Loucy (cell line): Measurements from ENCODE around the gene TOLLIP.
A peak's percentile ranks its signal among the peaks of the same experiment; 100 is the strongest.

Experiments
- H2AFZ ChIP-seq: fragments of 200-600 bp; sonication (generic); 2 replicates; pipeline ENCODE4 v1.6.0; 2016; ENCODE audit warnings: antibody characterized with exemption, mild to moderate bottlenecking, low read length, moderate library complexity
- H3F3A ChIP-seq: fragments of 200-600 bp; 2 replicates; pipeline ENCODE4 v1.6.0; 2016; ENCODE audit warnings: antibody characterized with exemption, low read depth, mild to moderate bottlenecking
- H3K27me3 ChIP-seq: fragments of 200-600 bp; sonication (generic); 2 replicates; pipeline ENCODE4 v1.6.1; 2014; ENCODE audit warnings: low read length, mild to moderate bottlenecking; ENCODE audit not compliant: insufficient read depth, poor library complexity, severe bottlenecking
- H3K36me3 ChIP-seq: fragments of 200-600 bp; sonication (generic); 2 replicates; pipeline ENCODE4 v1.6.1; 2016; ENCODE audit warnings: low read length; ENCODE audit not compliant: insufficient read depth
- H3K4me1 ChIP-seq: fragments of 200-600 bp; sonication (generic); 2 replicates; pipeline ENCODE4 v1.5.1; 2014; ENCODE audit warnings: low read length, mild to moderate bottlenecking; ENCODE audit not compliant: insufficient read depth, poor library complexity, severe bottlenecking
- H3K4me2 ChIP-seq: fragments of 200-600 bp; sonication (generic); 2 replicates; pipeline ENCODE4 v1.6.0; 2014; ENCODE audit warnings: antibody characterized with exemption, low read length, low read depth, mild to moderate bottlenecking; ENCODE audit not compliant: poor library complexity, severe bottlenecking
- H3K4me3 ChIP-seq: fragments of 200-600 bp; sonication (generic); 2 replicates; pipeline ENCODE4 v1.5.1; 2014; ENCODE audit warnings: low read length, mild to moderate bottlenecking, mixed read lengths; ENCODE audit not compliant: poor library complexity, severe bottlenecking
- H3K79me2 ChIP-seq: fragments of 200-600 bp; sonication (generic); 2 replicates; pipeline ENCODE4 v1.6.1; 2014; ENCODE audit warnings: low read length; ENCODE audit not compliant: insufficient read depth
- H3K9ac ChIP-seq: fragments of 200-600 bp; sonication (generic); 2 replicates; pipeline ENCODE4 v1.6.0; 2014; ENCODE audit warnings: mild to moderate bottlenecking, low read depth, low read length, moderate library complexity; ENCODE audit not compliant: poor library complexity, severe bottlenecking
- H3K9me2 ChIP-seq: fragments of 200-600 bp; sonication (generic); replicated peaks from 2 replicates; pipeline ENCODE4 v1.6.1; 2016; ENCODE audit warnings: low read depth, low read length, mixed read lengths
- H3K9me3 ChIP-seq: fragments of 200-600 bp; sonication (generic); 2 replicates; pipeline ENCODE4 v1.6.1; 2014; ENCODE audit warnings: mild to moderate bottlenecking, antibody characterized with exemption, low read length, low read depth; ENCODE audit not compliant: insufficient read depth
- H4K20me1 ChIP-seq: fragments of 200-600 bp; sonication (generic); 2 replicates; pipeline ENCODE4 v1.6.0; 2014; ENCODE audit warnings: antibody characterized with exemption, low read length, mild to moderate bottlenecking; ENCODE audit not compliant: insufficient read depth, poor library complexity, severe bottlenecking
- CTCF ChIP-seq: fragments of 200-600 bp; sonication (generic); conservative IDR thresholded peaks from 2 replicates; pipeline ENCODE4 v1.5.1; 2014; ENCODE audit warnings: mild to moderate bottlenecking, antibody characterized with exemption, low read length
- EZH2phosphoT487 ChIP-seq: fragments of 200-600 bp; IDR thresholded peaks from 2 replicates; pipeline ENCODE4 v1.6.1; 2018; ENCODE audit warnings: antibody characterized with exemption, mild to moderate bottlenecking, moderate library complexity, borderline replicate concordance

The TOLLIP gene

GRCh38 chr11:1295086-1295485 is 14.3 kb downstream of the TOLLIP start:
- H3K36me3 ChIP-seq: peaks cover 12% of the 10 kb centered on the region; the same call in 1 of the 2 replicates
- no peak overlapping the region for H3K4me3 ChIP-seq
- H3K4me2 ChIP-seq: no peak overlapping the region
- H3K79me2 ChIP-seq: peaks cover 35% of the 10 kb centered on the region
- H3K27me3 ChIP-seq: no peaks in the 10 kb centered on the region
- H3K4me1 ChIP-seq: no peaks in the 10 kb centered on the region
- no peak overlapping the region for H2AFZ ChIP-seq
- H3F3A ChIP-seq: no peaks in the 10 kb centered on the region
- TF ChIP-seq EZH2phosphoT487 (no peak), CTCF (no peak)
- H3K9me3 ChIP-seq: no peaks in the 10 kb centered on the region
- H4K20me1 ChIP-seq: peaks cover under 1% of the 10 kb centered on the region
- H3K9ac ChIP-seq: no peak overlapping the region
- H3K9me2 ChIP-seq: no peaks in the 10 kb centered on the region

DNA sequence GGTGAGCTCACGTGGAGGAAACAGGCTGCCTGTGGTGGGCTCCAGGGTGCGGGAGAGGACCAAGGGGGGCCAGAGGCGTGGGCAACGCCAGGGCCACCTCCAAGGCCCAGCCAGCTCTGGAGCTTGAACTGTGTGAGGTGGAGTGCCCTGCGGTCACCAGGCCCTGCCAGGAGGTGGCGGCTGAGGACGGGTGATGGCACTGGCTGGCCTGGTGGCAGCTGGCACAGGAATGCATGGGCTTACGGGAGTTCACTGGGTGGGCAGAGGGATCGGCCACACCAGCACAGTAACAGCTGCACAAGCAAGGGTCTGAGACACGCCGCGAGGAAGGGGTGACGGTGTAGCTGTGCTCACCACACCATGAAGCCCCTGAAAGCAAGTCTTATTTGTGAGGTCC is 15.8 kb downstream of the TOLLIP start:
- Histone ChIP-seq H3K79me2 (peaks cover 22% of the 10 kb centered on the region; the same call in 1 of the 2 replicates), H3F3A (no peaks in the 10 kb centered on the region), H3K4me3 (no peak overlapping the region), H4K20me1 (no peaks in the 10 kb centered on the region), H3K27me3 (no peaks in the 10 kb centered on the region), H3K4me2 (no peak overlapping the region), H3K9me2 (no peaks in the 10 kb centered on the region), H3K36me3 (peaks cover 27% of the 10 kb centered on the region; the same call in 1 of the 2 replicates), H2AFZ (no peak overlapping the region), H3K9me3 (no peaks in the 10 kb centered on the region), H3K9ac (no peak overlapping the region), H3K4me1 (no peaks in the 10 kb centered on the region)
- TF ChIP-seq EZH2phosphoT487: no peak
- peak; percentile 44 for TF ChIP-seq CTCF

GRCh38 chr11:1292644-1293618 is 16.5 kb downstream of the TOLLIP start:
- no peaks in the 10 kb centered on the region for H3K27me3 ChIP-seq
- H3F3A ChIP-seq: no peaks in the 10 kb centered on the region
- H3K9me3 ChIP-seq: no peaks in the 10 kb centered on the region
- no peak overlapping the region for H2AFZ ChIP-seq
- TF ChIP-seq EZH2phosphoT487 (no peak), CTCF (no peak)
- peaks cover 15% of the 10 kb centered on the region; the same call in 1 of the 2 replicates for H3K79me2 ChIP-seq
- peaks cover 33% of the 10 kb centered on the region; the same call in 1 of the 2 replicates for H3K36me3 ChIP-seq
- no peaks in the 10 kb centered on the region for H3K9me2 ChIP-seq
- no peaks in the 10 kb centered on the region for H4K20me1 ChIP-seq
- H3K4me3 ChIP-seq: no peak overlapping the region
- no peaks in the 10 kb centered on the region for H3K4me1 ChIP-seq
- H3K4me2 ChIP-seq: no peak overlapping the region
- H3K9ac ChIP-seq: no peak overlapping the region
